Stomach (tissue), 4 donors: ENCODE measurements around the gene DHFR.

ENCODE experiments used
- CTCF ChIP-seq, 7 experiments: fragments of 450-650 bp in 4 of 7; fragments of 200-600 bp in 3 of 7; sonication (generic) in 3 of 7; IDR thresholded peaks; one replicate each; pipeline ENCODE4 v1.5.1; 2016 to 2019; ENCODE audit warnings: antibody characterized with exemption in 7 of 7, control low read depth in 2 of 7, mild to moderate bottlenecking in 1 of 7
- POLR2A ChIP-seq, 4 donors: fragments of 450-650 bp; IDR thresholded peaks; one replicate each; pipeline ENCODE4 v1.6.1; 2016; ENCODE audit warnings: antibody characterized with exemption in 4 of 4, control low read depth in 2 of 4, mild to moderate bottlenecking in 1 of 4, moderate library complexity in 1 of 4

GRCh38 chr5:80618438-80618837, 36.3 kb downstream of the DHFR start:
- TF ChIP-seq CTCF (IDR thresholded peaks at IDR 0.05): no peak
- TF ChIP-seq POLR2A (IDR thresholded peaks at IDR 0.05): no peak
